Chondrocyte (in vitro differentiated cells): ENCODE measurements around the gene METTL23. TPM values are rescaled to one million over a fixed set of nuclear protein-coding genes. Genes with fewer than 3 reads are reported as not detected.
A peak's percentile ranks its signal among the peaks of the same experiment; 100 is the strongest.
"Not testable (repeated sequence)": the region's sequence is repeated elsewhere in the genome, so short reads cannot be mapped to it uniquely, and the experiment has no call there.

Experiments used
- DNase-seq: peaks from one replicate; pipeline ENCODE4 v3.0.0; 2021; ENCODE audit warnings: mixed read lengths, low spot score
- H3K27ac Mint-ChIP-seq: one replicate; pipeline ENCODE4 v1.8.0; 2021; ENCODE audit warnings: mild to moderate bottlenecking, moderate library complexity, mixed read lengths; ENCODE audit not compliant: unreplicated experiment
- H3K27me3 Mint-ChIP-seq: 2 replicates; pipeline ENCODE4 v1.8.0; 2021; ENCODE audit warnings: low read depth, mixed read lengths
- H3K36me3 Mint-ChIP-seq: 2 replicates; pipeline ENCODE4 v1.8.0; 2021; ENCODE audit warnings: low read depth, mixed read lengths
- H3K4me1 Mint-ChIP-seq: 2 replicates; pipeline ENCODE4 v1.8.0; 2021; ENCODE audit warnings: low read depth, mild to moderate bottlenecking, mixed read lengths
- H3K4me3 Mint-ChIP-seq: one replicate; pipeline ENCODE4 v1.8.0; 2021; ENCODE audit warnings: mild to moderate bottlenecking, moderate library complexity, mixed read lengths; ENCODE audit not compliant: unreplicated experiment
- H3K9me3 Mint-ChIP-seq: 2 replicates; pipeline ENCODE4 v1.8.0; 2021; ENCODE audit warnings: low read depth, mixed read lengths
- CTCF ChIP-seq: fragments of 200-600 bp; sonication (generic); IDR thresholded peaks from 2 replicates; pipeline ENCODE4 v1.5.0; 2021; ENCODE audit warnings: antibody characterized with exemption, mild to moderate bottlenecking, moderate library complexity
- total RNA-seq: library from RNA; stranded (reverse); gene quantifications from 3 replicates; pipeline ENCODE4 v1.2.1, GENCODE V29; 2021

Gene METTL23
- total RNA-seq, 1 donor from 2014 or later = 27.0 TPM

- no peak for DNase-seq
- Mint-ChIP-seq H3K4me1 (peaks cover 52% of the 10 kb centered on the region), H3K27ac (peak overlapping the region; percentile 97), H3K27me3 (no peaks in the 10 kb centered on the region), H3K9me3 (no peaks in the 10 kb centered on the region), H3K4me3 (peak overlapping the region; percentile 83), H3K36me3 (no peaks in the 10 kb centered on the region)
- TF ChIP-seq CTCF = peak; percentile 64
These were observed 18.4 kb upstream of the METTL23 start for GRCh38 chr17:76707985-76708807.

GRCh38 chr17:76709077-76709950 is 17.3 kb upstream of the METTL23 start:
- peak; percentile 78 for DNase-seq
- Mint-ChIP-seq H3K4me1 (peaks cover 52% of the 10 kb centered on the region), H3K9me3 (no peaks in the 10 kb centered on the region), H3K27ac (peak overlapping the region; percentile 97), H3K4me3 (peak overlapping the region; percentile 83), H3K36me3 (peaks cover 8% of the 10 kb centered on the region), H3K27me3 (no peaks in the 10 kb centered on the region)
- TF ChIP-seq CTCF = no peak

GRCh38 chr17:76709951-76710862 is 16.4 kb upstream of the METTL23 start:
- DNase-seq = peak; percentile 75
- Mint-ChIP-seq H3K27ac (peak overlapping the region; percentile 97), H3K4me1 (peaks cover 50% of the 10 kb centered on the region), H3K36me3 (peaks cover 10% of the 10 kb centered on the region), H3K4me3 (peak overlapping the region; percentile 83)
- not testable (repeated sequence) for H3K27me3 Mint-ChIP-seq, H3K9me3 Mint-ChIP-seq

- Mint-ChIP-seq H3K27ac (peak within 1 kb of the TSS; percentile 97), H3K4me1 (peaks cover 52% of the 10 kb centered on the region), H3K4me3 (peak within 1 kb of the TSS; percentile 83), H3K27me3 (no peaks in the 10 kb centered on the region), H3K36me3 (peaks cover 13% of the 10 kb centered on the region), H3K9me3 (no peaks in the 10 kb centered on the region)
- no peak for TF ChIP-seq CTCF
- no peak for DNase-seq
These were observed 15.6 kb upstream of the METTL23 start, which contains the start of gene MXRA7 for GRCh38 chr17:76710863-76711611. Gene MXRA7 (minus strand): TSS chr17:76710965. CDS start chr17:76710946, 19 bp downstream.

- not testable (repeated sequence) for H3K27ac Mint-ChIP-seq, H3K9me3 Mint-ChIP-seq, H3K4me3 Mint-ChIP-seq, DNase-seq, H3K27me3 Mint-ChIP-seq
- Mint-ChIP-seq H3K36me3 (peaks cover 15% of the 10 kb centered on the region), H3K4me1 (peaks cover 59% of the 10 kb centered on the region)
These were observed 14.3 kb upstream of the METTL23 start for GRCh38 chr17:76712321-76712720.
